Measurements from ENCODE around the gene DNAJA4.

The DNAJA4 gene

DNA sequence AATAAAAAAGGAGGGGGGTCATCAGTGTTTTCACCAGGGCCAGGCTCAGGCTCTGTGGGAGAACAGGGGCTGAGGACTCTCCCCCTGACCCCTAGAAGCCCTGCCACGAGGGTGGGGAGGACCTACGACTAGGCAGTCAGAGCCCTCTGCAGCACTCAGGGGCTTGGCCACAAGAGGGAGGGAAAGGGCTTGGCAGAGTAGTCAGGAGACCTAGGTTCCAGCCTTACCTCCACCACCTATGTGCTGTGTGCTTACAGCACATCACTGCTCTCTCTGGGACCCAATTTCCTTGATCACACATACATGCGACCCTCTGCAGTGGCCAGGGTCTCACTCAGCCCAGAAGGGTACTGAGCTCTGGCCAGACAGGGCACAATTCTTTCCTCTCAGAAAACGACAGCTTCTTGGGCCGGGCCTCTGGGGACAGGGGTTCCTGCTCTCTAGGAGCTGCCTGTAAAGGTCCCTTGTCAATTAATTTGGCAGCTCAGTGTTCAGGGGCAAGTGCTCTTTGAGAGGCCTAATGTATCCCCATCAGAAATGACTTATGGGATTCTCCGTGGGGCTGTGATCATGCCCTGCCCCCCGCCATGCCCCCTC lies 51.4 kb downstream of the DNAJA4 start:
- DNase-seq (ENCODE audit: low read depth in 2 of 2), result no peak

DNA sequence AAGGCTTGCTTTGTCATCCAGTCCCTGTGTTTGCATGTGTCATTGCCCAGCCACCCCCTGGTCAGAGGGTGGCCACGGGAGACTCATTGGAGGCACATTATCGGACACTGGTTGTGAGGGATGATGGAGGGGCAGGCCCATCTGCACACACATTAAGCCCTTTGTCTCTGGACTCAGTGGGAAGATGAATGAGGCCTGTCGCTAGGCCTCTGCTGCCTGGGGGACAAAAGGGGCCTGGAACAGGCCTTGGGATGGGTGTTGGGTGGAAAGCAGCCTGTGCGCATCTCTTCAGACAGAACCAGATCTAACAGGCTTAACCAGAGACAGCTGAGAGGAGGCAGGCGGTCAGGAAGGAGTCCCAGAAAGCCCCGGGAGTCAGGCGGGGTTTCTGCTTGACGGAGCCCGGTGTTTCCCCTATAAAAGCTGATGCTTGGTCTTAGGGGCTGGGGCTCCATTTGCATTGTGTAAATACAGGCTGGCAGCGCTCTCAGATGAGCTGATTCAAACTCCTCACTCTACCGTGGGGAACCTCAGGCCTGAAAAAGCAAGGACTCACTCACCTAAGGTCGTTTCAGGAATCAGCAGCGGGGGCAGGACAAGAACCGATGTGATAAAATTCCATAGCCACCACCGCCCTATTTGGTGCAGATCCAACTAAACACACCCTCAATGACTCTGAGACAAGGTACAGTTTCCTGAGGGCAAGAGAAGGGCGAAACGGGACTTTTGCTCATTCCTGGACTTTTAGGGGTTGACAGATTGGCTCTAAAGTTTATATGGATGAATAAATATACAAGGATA lies 52.1 kb downstream of the DNAJA4 start:
- no peak for DNase-seq (ENCODE audit: low read depth in 2 of 2)

DNA sequence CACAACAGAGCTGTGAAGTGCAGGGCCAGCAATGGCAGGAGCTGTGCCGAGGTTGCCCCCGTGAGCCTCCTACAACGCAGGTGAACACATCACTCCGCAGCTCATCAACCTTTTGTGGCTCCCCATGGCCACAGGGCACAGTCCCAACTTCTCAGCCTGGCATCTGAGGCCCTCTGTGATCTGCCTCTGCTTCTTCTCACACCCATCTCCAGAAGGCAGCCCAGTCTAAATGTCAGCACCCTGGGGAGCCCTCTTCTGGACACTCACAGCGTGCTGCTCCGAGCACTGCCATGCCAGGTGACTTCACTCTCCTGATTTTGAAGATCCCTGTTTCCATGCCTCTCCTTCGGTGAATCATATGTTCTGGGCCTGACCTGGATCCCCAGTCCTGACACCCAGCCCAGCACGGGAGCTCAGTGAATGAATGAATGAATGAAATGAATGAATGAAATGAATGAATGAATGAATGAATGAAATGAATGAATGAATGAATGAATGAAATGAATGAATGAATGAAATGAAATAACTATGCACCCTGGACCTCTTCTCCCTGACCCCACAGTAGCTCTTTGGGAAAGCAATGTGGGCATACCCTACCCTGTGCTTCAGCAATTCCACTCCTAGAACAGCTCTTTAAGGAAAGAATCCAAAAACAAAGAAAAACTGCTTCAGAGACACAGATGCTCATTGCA lies 52.9 kb downstream of the DNAJA4 start:
- DNase-seq (ENCODE audit: low read depth in 2 of 2), result no peak

DNA sequence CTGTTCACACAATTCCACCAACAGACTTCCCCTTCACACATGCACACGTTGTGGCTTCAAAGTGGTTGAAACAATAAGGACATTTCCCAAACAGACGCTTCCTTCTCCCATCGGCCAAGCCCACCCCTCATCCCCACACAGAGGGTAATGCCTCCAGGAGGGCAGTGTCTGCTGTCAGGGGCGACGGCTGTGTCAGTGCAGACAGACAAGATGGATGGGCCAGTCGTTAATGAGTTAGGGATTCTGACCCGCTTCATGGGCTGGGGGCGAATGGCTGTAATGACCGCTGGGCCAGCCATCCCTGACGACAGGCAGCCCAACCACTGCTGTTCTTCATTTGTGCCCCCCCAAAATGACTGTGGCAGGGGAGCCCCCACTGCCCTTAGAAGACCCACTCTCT lies 55.2 kb downstream of the DNAJA4 start:
- no peak for DNase-seq (ENCODE audit: low read depth in 2 of 2)

DNA sequence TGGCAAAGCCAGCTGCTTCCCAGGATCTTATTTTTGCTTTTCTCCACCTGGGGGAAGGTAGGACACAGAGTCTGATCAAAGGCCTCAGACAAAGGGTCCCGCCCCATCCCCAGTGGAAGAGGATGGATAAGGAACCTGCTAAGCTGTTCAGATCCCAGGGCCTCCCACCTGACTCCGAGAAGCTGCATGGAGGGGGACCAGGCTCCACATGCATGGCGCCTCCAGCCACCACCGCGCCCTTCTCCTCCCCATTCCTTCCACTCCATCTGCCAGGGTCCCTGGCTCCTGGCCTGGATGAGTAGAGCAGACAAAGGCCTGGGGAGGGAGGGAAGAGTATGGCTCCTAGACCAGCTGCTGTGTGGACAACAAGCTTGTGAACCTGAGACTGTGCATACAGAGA lies 55.8 kb downstream of the DNAJA4 start:
- no peak for DNase-seq (ENCODE audit: low read depth in 2 of 2)

DNA sequence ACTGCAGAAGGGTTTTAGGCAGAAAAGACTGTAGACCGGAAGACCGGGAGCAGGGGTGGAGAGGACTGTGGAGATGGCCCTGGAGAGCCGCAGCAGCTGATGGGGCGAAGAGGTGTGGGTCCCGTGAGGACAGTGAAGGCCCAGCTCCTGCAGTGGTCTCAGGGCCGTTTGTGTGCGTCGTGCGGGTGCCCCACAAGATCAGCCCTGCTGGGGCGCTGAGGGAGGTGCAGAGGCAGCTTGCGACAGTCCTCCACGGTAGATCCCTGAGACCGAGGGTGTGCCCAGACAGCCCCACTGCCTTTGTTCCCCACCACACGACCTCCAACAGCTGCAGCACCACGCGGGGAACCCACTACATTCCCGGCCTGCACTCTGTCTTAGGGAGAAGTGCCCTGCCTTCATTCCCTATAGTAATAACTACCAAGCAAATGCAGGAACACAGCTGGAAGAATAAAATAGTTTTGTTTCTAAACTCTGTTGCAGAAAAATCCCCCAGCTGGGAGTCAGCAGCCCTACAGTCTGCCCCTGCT lies 56.7 kb downstream of the DNAJA4 start:
- DNase-seq (ENCODE audit: low read depth in 2 of 2), result no peak

DNA sequence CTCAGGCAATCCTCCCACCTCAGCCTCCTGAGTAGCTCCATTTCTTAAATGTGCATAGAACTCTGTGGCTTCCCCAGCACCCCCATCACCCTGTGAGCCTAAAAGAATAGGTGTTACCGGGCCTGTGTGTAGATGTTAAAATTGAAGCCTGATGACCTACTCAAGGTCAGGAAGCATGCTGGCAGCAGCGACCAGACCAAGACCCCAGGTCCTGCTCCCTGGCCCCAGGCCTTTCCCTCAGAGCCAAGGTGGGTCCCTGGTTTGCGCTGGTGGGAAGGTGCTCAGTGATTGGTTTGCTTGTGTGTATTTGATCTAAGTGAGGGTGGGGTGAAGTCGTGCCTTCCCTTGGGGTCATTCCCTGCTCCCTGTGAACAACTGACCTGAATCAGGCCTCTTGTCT lies 57.4 kb downstream of the DNAJA4 start:
- no peak for DNase-seq (ENCODE audit: low read depth in 2 of 2)

DNA sequence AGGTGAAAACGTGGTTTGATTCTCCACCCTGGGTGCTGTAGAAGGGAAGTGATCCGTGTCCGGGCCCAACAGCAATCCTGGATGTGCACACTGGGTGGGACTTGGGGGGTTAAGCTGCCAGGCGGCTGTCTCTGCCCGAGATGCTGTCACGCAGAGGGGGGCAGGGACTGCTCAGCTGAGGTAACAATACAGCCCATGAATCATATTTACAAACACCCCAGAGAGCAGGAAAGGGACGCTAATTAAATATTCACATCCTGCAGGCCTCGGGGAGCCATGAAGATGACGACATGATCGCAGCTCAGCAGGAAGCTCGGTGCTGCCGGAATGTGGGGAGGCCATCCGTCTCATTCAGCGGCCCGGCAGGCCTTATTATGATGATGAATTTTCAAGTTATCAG lies 57.9 kb downstream of the DNAJA4 start:
- no peak for DNase-seq (ENCODE audit: low read depth in 2 of 2)

DNA sequence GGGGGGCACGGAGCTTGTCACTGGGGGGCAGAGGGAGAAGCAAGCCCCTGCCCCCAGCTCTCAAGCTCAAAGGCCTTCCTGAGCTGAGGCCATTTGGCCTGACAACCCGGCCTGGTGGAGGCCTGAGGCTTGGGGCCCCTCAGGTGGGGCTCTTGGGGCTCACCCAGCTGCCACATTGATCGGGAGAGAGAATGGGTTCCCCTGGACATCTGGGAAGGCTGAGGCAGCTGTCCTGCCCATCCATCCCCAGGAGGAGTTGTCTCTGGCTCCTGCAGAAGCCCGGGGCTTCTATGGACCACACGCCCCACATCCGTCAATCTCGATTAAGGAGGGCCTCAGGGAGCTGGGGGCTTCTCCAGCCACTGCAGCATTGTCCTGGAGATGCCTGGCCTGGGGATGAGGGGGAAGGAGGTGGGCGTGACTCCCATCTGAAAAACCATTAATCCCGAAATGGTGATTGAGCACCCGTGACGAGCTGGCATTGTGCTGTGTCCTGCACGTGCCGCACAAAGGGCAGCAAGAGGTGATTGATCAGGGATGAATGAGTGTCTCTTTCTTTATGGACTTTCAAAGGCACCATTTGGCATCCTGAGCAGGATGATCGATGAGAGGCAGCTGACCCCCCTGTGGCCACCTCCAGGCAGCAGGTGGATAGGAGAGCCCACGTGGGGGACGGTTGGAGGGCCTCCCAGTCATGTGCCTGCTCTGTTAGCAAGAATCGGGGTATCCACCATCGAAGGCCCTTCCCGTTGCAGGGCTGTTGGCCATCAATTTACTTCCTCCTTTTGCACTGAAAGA lies 58.6 kb downstream of the DNAJA4 start:
- DNase-seq (ENCODE audit: low read depth in 2 of 2), result no peak

DNA sequence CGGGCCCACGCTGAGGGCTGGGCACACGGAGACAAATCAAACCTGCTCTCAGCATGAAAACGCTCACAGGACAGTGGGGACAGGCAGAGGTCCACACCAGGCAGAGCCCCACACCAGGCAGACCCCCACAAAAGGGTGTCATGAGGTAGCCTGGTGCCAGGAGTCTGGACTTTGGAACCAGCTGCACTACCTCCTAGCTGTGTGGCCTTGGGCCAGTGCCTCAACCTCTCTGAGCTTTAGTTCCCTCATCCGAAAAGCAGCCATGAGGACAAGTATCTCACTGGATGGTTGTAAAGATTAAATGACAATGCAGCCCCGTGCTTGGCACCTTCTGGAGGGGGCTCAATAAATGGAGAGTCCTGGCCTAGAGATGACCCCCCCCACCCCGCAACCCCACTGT lies 59.3 kb downstream of the DNAJA4 start:
- DNase-seq (ENCODE audit: low read depth in 2 of 2), result no peak

DNA sequence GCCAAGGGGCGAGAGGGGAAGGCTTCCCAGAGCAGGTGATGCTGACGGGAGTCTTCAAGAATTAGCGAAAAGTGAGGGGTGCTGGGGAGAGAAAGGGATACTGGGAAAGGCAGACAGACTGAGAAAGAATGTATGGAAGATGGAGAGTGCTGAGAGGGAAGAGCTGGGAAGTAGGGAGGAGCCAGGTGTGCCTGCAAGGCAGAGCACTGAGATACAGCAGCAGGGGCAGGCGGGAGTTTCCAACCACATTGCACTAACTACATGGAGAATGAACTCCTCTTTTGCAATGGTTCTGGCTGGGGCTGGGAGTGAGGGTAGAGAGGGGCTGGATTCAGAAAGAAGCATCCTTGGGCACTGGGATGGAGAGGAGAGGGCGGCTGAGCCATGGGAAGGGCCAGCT lies 59.8 kb downstream of the DNAJA4 start:
- no peak for DNase-seq (ENCODE audit: low read depth in 2 of 2)

DNA sequence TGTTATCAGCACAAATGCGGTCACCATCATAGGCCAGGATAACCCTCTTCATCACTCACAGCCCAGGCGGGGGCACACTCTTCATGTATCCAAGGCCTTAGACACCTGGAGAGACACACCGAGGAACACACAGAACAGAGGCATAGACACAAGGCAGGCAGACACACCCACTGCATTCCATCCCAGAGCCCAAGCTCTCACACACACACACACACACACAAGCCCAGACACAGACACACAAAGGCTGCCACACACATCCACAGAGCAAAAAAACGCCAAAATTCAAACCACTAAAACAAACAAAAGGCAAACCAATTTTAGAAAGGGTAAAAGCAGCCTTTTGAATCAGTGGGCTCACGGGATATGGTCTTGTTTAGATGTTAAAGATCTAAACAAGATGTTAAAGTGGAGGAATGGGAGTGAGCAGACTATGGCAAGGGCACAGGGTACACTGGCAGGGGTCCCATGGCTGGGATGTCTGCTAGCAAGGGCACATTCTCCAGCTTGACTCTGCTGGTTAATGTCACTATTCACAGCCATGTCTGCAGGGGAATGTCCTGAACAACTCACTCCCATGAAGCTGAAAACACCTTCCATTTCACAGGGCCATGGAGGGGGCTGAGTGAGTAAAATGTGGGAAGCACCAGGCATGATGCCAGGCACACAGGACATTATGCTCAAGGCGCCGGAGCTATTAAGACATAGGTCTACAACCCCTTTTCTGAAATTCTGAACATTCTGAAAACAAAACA lies 60.9 kb downstream of the DNAJA4 start:
- no peak for DNase-seq (ENCODE audit: low read depth in 2 of 2)

DNA sequence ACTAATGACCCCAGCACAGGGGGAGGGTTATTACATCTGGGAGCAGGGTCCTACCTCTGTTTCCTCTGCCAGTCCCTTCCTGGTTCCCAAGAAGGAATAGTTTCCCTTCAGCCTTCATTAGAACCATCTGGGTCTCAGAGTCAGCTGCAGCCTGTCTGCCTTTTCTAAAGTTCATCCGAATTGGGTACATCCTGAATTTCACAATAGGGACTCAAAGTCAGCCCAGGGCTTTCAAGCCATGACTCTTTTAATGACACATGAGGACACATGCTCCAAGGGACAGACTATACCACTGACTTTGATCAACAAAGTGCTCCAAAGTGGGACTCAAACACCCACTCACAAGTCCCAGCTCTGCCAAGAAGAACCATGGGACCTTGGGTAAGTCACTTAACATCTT lies 63.1 kb downstream of the DNAJA4 start:
- DNase-seq (ENCODE audit: low read depth in 2 of 2), result no peak

DNA sequence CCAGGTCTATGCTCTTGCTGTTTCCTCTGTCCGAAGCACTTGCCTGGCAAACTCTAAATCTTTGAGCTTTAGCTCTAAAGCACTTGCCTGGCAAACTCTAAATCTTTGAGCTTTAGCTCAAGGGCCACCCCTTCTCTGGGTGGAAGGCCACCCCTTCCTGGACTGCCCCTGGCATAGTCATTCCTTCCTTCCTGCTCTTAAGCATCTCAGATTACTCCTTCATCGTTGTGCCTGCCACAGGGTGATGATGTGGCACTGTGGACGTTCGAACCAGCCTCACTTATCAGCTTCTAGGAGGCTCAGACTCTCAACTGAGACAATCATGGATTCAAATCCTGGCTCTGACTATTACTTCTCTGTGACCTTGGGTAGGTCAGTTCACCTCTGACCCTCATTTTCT lies 65.3 kb downstream of the DNAJA4 start:
- no peak for DNase-seq (ENCODE audit: low read depth in 2 of 2)
